K562 (cell line): ENCODE measurements around the gene PRKAR1B. TPM values are rescaled to one million over a fixed set of nuclear protein-coding genes. Genes with fewer than 3 reads are reported as not detected.

ENCODE experiments used
- CBFA2T2 ChIP-seq: fragments of 450-650 bp; conservative IDR thresholded peaks from 2 replicates; pipeline ENCODE4 v1.6.1; 2017; ENCODE audit warnings: mild to moderate bottlenecking
- CEBPB ChIP-seq: fragments of 450-650 bp; IDR thresholded peaks from 2 replicates; pipeline ENCODE4 v1.6.1; 2016; ENCODE audit warnings: missing genetic modification characterization, missing compliant biosample characterization
- CHD4 ChIP-seq: fragments of 200-600 bp; sonication (generic); IDR thresholded peaks from 3 replicates; pipeline ENCODE4 v1.6.1; 2012; ENCODE audit warnings: low read depth, mild to moderate bottlenecking, mixed read lengths, low read length, inconsistent platforms; ENCODE audit not compliant: insufficient read depth, insufficient replicate concordance, poor library complexity, severe bottlenecking
- ERF ChIP-seq: fragments of 450-650 bp; formaldehyde crosslinking; IDR thresholded peaks from 2 replicates; pipeline ENCODE4 v1.4.0; 2020; ENCODE audit warnings: mild to moderate bottlenecking, mixed read lengths
- JUN ChIP-seq, 2 experiments: sonication (generic) in 1 of 2; formaldehyde crosslinking in 1 of 2; IDR thresholded peaks; 2 replicates each; pipeline versions ENCODE4 v1.6.1 to v1.8.0; 2012 to 2022; ENCODE audit warnings: borderline replicate concordance in 2 of 2, mild to moderate bottlenecking in 2 of 2, improper control_type of control experiment in 1 of 2, low read depth in 1 of 2, low read length in 1 of 2, missing genetic modification reagents in 1 of 2
- KDM1A ChIP-seq, 2 experiments: fragments of 450-650 bp; IDR thresholded peaks; 2 replicates each; pipeline ENCODE4 v1.6.1; 2016; ENCODE audit warnings: mild to moderate bottlenecking in 2 of 2
- KDM4B ChIP-seq, 2 experiments: fragments of 450-650 bp in 1 of 2; sonication (generic) in 1 of 2; IDR thresholded peaks; 2 replicates each; pipeline ENCODE4 v1.6.1; 2016 to 2017; ENCODE audit warnings: borderline replicate concordance in 2 of 2, antibody characterized with exemption in 1 of 2, low read depth in 1 of 2, mild to moderate bottlenecking in 1 of 2
- L3MBTL2 ChIP-seq: fragments of 450-650 bp; IDR thresholded peaks from 2 replicates; pipeline ENCODE4 v1.6.1; 2016; ENCODE audit warnings: mild to moderate bottlenecking, moderate library complexity
- MEIS2 ChIP-seq: fragments of 450-650 bp; IDR thresholded peaks from 2 replicates; pipeline ENCODE4 v1.6.1; 2014; ENCODE audit warnings: mild to moderate bottlenecking; ENCODE audit not compliant: partially characterized antibody
- MTA1 ChIP-seq: fragments of 450-650 bp; IDR thresholded peaks from 2 replicates; pipeline ENCODE4 v1.6.1; 2017; ENCODE audit warnings: borderline replicate concordance
- PCBP1 ChIP-seq: fragments of 200-400 bp; formaldehyde crosslinking; IDR thresholded peaks from 2 replicates; pipeline ENCODE4 v1.6.1; 2018; ENCODE audit warnings: mild to moderate bottlenecking, low read depth, low read length; ENCODE audit not compliant: poor library complexity, severe bottlenecking
- PHB2 ChIP-seq: fragments of 450-650 bp; IDR thresholded peaks from 2 replicates; pipeline ENCODE4 v1.6.1; 2017; ENCODE audit warnings: low read depth
- SIN3B ChIP-seq: fragments of 450-650 bp; IDR thresholded peaks from 2 replicates; pipeline ENCODE4 v1.6.1; 2017; ENCODE audit warnings: low read depth, mild to moderate bottlenecking, moderate library complexity
- SMARCB1 ChIP-seq: IDR thresholded peaks from 2 replicates; pipeline ENCODE4 v1.6.1; 2011; ENCODE audit warnings: improper control_type of control experiment, low read depth; ENCODE audit not compliant: insufficient read length
- YBX1 ChIP-seq: fragments of 450-650 bp; IDR thresholded peaks from 2 replicates; pipeline ENCODE4 v1.7.1; 2016; ENCODE audit warnings: mild to moderate bottlenecking
- ZBTB8A ChIP-seq: fragments of 450-650 bp; IDR thresholded peaks from 2 replicates; pipeline ENCODE4 v1.6.1; 2018; ENCODE audit warnings: mild to moderate bottlenecking, moderate library complexity; ENCODE audit not compliant: partially characterized antibody
- ZNF431 ChIP-seq: sonication (generic); formaldehyde crosslinking; IDR thresholded peaks from 2 replicates; pipeline ENCODE4 v1.8.0; 2022; ENCODE audit warnings: mild to moderate bottlenecking, missing genetic modification reagents
- ZNF707 ChIP-seq: fragments of 250-450 bp; sonication (Bioruptor Pico); conservative IDR thresholded peaks from 2 replicates; pipeline ENCODE4 v1.8.0; 2022; ENCODE audit warnings: inconsistent platforms, mild to moderate bottlenecking, moderate library complexity
- ZNF717 ChIP-seq: fragments of 250-450 bp; sonication (Bioruptor Pico); IDR thresholded peaks from 2 replicates; pipeline ENCODE4 v1.5.0; 2021
- ZNF75A ChIP-seq: fragments of 450-650 bp; formaldehyde crosslinking; IDR thresholded peaks from 2 replicates; pipeline ENCODE4 v1.4.0; 2020; ENCODE audit warnings: mild to moderate bottlenecking
- polyA plus RNA-seq, 8 experiments: library from polyadenylated mRNA; depleted of rRNA in 4 of 8; stranded (reverse) in 5 of 8; unstranded in 3 of 8; fragments of >200 nt; fragmentation: Nextera tagmentation in 2 of 8; fragmentation: Illumina TruSeq in 1 of 8; extraction: Ambion mirVana in 2 of 8; extraction: Trizol in 1 of 8; gene quantifications; 2 replicates each; pipeline versions ENCODE4 v1.2.1 to v1.2.3, GENCODE V29; 2011 to 2014; ENCODE audit warnings: inconsistent platforms in 1 of 8, missing spikeins in 1 of 8
- total RNA-seq, 7 experiments: library from RNA; depleted of rRNA in 6 of 7; stranded (reverse); fragments of >200 nt in 6 of 7; fragmentation: Illumina TruSeq in 2 of 7; extraction: Trizol in 2 of 7; gene quantifications; 2 replicates each; pipeline versions ENCODE4 v1.2.1 to v1.2.3, GENCODE V29; 2011 to 2021; ENCODE audit warnings: low replicate concordance in 1 of 7
- TF ChIP-seq, protein P1 (sequence below): fragments of 450-650 bp; IDR thresholded peaks from 2 replicates; pipeline ENCODE4 v1.6.1; 2016
- TF ChIP-seq, protein P2 (sequence below): sonication (generic); formaldehyde crosslinking; IDR thresholded peaks from 2 replicates; pipeline ENCODE4 v1.8.0; 2022; ENCODE audit warnings: mild to moderate bottlenecking, missing genetic modification reagents
- TF ChIP-seq, protein P3 (sequence below): fragments of 250-450 bp; sonication (Bioruptor Pico); IDR thresholded peaks from 2 replicates; pipeline ENCODE4 v1.4.0; 2020
- TF ChIP-seq, protein P4 (sequence below): fragments of 250-450 bp; sonication (Bioruptor Pico); IDR thresholded peaks from 2 replicates; pipeline ENCODE4 v1.8.0; 2021; ENCODE audit warnings: moderate library complexity, mild to moderate bottlenecking, inconsistent platforms

PRKAR1B gene
- total and polyA plus RNA-seq, 9 of the 15 experiments (the other 6 are each of a cell fraction or from before 2014, with no cell fraction given): 0.99 to 30.5 (median 12.7) TPM

DNA sequence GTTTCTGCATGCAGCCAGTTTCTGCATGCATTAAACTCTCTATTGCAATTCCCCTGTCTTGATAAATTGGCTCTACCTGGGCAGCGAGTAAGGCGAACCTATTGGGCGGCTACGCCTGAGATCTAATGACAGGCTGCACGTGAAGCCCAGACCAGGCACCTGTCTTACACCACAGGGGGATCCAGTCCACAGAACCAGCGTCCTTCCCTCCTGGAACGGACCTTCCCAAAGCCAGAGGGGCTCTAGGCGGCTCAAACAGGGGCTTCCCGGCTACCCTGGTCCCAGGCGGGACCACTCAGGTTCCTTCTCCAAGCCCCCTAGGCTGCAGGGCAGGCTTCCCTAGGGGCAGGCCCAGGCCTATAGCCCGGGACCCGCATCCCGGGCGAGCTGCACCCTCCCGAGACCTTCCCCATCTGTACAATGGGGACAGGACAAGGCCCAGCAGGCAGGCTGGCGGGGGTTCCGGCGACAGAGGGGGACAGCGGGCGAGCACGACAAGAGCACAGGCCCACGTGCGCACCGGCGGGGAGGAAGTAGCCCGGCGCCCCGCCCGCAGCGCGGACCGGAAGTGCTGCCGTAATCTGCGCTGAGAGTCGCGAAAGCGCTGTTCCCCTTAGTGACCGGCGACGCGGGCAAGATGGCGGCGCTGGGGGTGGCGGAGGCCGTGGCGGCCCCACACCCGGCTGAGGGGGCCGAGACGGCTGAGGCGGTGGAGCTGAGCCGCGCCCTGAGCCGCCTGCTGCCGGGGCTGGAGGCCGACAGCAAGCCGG lies 812 bp downstream of the PRKAR1B start, which contains the start of gene DNAAF5 (continued):
- TF ChIP-seq, protein P1, sequence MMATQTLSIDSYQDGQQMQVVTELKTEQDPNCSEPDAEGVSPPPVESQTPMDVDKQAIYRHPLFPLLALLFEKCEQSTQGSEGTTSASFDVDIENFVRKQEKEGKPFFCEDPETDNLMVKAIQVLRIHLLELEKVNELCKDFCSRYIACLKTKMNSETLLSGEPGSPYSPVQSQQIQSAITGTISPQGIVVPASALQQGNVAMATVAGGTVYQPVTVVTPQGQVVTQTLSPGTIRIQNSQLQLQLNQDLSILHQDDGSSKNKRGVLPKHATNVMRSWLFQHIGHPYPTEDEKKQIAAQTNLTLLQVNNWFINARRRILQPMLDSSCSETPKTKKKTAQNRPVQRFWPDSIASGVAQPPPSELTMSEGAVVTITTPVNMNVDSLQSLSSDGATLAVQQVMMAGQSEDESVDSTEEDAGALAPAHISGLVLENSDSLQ: no peak
- peak; percentile 78 for TF ChIP-seq PCBP1
- TF ChIP-seq ZNF707 (CRISPR knock-in tag): no peak
- TF ChIP-seq SMARCB1: no peak
- no peak for TF ChIP-seq MTA1
- TF ChIP-seq MEIS2: no peak
- TF ChIP-seq PHB2: no peak
- 0 out of 2 replicates have a peak, but pooled peaks have one; percentile 2 for TF ChIP-seq CBFA2T2
- no peak for TF ChIP-seq ZNF75A (CRISPR knock-in tag)
- TF ChIP-seq CHD4: no peak
- TF ChIP-seq, protein P2, sequence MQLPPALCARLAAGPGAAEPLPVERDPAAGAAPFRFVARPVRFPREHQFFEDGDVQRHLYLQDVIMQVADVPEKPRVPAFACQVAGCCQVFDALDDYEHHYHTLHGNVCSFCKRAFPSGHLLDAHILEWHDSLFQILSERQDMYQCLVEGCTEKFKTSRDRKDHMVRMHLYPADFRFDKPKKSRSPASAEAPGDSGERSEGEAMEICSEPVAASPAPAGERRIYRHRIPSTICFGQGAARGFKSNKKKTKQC (CRISPR knock-in tag): peak; percentile 82
- TF ChIP-seq ZNF431 (CRISPR knock-in tag): peak; percentile 79
- TF ChIP-seq KDM4B (IDR thresholded peaks at IDR 0.05; ENCODE audit: borderline replicate concordance in 2 of 2, low read depth in 1 of 2): peak in 1 of 2 experiments; percentile 94; a peak in 2 of 4 replicates
- no peak for TF ChIP-seq YBX1
- TF ChIP-seq, protein P3, sequence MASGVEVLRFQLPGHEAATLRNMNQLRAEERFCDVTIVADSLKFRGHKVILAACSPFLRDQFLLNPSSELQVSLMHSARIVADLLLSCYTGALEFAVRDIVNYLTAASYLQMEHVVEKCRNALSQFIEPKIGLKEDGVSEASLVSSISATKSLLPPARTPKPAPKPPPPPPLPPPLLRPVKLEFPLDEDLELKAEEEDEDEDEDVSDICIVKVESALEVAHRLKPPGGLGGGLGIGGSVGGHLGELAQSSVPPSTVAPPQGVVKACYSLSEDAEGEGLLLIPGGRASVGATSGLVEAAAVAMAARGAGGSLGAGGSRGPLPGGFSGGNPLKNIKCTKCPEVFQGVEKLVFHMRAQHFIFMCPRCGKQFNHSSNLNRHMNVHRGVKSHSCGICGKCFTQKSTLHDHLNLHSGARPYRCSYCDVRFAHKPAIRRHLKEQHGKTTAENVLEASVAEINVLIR: no peak
- TF ChIP-seq L3MBTL2: peak; percentile 96
- no peak for TF ChIP-seq ZBTB8A
- no peak for TF ChIP-seq ERF (CRISPR knock-in tag)
- TF ChIP-seq JUN (IDR thresholded peaks at IDR 0.05; ENCODE audit: borderline replicate concordance, low read depth, low read length): peak; percentile 67; the same call in 1 of the 2 replicates
- TF ChIP-seq JUN (CRISPR knock-in tag; IDR thresholded peaks at IDR 0.05; ENCODE audit: borderline replicate concordance): peak; percentile 79; the same call in 1 of the 2 replicates
- peak; percentile 87 for TF ChIP-seq SIN3B
- TF ChIP-seq, protein P4, sequence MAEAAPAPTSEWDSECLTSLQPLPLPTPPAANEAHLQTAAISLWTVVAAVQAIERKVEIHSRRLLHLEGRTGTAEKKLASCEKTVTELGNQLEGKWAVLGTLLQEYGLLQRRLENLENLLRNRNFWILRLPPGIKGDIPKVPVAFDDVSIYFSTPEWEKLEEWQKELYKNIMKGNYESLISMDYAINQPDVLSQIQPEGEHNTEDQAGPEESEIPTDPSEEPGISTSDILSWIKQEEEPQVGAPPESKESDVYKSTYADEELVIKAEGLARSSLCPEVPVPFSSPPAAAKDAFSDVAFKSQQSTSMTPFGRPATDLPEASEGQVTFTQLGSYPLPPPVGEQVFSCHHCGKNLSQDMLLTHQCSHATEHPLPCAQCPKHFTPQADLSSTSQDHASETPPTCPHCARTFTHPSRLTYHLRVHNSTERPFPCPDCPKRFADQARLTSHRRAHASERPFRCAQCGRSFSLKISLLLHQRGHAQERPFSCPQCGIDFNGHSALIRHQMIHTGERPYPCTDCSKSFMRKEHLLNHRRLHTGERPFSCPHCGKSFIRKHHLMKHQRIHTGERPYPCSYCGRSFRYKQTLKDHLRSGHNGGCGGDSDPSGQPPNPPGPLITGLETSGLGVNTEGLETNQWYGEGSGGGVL (CRISPR knock-in tag): no peak
- peak in 1 of 2 experiments; percentile 31; a peak in 1 of 4 replicates for TF ChIP-seq KDM1A (IDR thresholded peaks at IDR 0.05)
- no peak for TF ChIP-seq CEBPB (tag)
- no peak for TF ChIP-seq ZNF717 (CRISPR knock-in tag)
